Activated naive CD4-positive, alpha-beta T cell treated with anti-CD3 and anti-CD28 coated beads for 36 hours (primary cell): ENCODE measurements around the gene RANBP3. TPM values are rescaled to one million over a fixed set of nuclear protein-coding genes. Genes with fewer than 3 reads are reported as not detected.
"Not testable (repeated sequence)": the region's sequence is repeated elsewhere in the genome, so short reads cannot be mapped to it uniquely, and the experiment has no call there.

ENCODE experiments used
- CTCF ChIA-PET: fragments of 350-600 bp; sonication (Branson Sonifier 250); formaldehyde crosslinking; loops from one replicate; lab custom pipeline; 2021; ENCODE audit warnings: antibody characterized with exemption; lab: Charles Lee
- DNase-seq: peaks from one replicate; pipeline ENCODE4 v3.0.0-alpha.2; 2020
- H3K27ac Mint-ChIP-seq: one replicate; pipeline ENCODE4 v1.8.0; 2021; ENCODE audit warnings: mild to moderate bottlenecking, mixed read lengths
- H3K27me3 Mint-ChIP-seq: one replicate; pipeline ENCODE4 v1.8.0; 2021; ENCODE audit warnings: low read depth, mixed read lengths
- H3K36me3 Mint-ChIP-seq: one replicate; pipeline ENCODE4 v1.8.0; 2021; ENCODE audit warnings: low read depth, mixed read lengths
- H3K4me1 Mint-ChIP-seq: one replicate; pipeline ENCODE4 v1.8.0; 2021; ENCODE audit warnings: low read depth, mixed read lengths
- H3K4me3 Mint-ChIP-seq: one replicate; pipeline ENCODE4 v1.8.0; 2021; ENCODE audit warnings: mild to moderate bottlenecking, moderate library complexity, mixed read lengths
- H3K9me3 Mint-ChIP-seq: one replicate; pipeline ENCODE4 v1.8.0; 2021; ENCODE audit warnings: mixed read lengths
- intact Hi-C: fragments of 100-400 bp; cut with micrococcal nuclease; formaldehyde crosslinking; loops from one replicate; pipeline ENCODE4 v1.15.1; 2023
- total RNA-seq, 2 experiments: library from RNA; stranded (reverse); gene quantifications; one replicate each; pipeline ENCODE4 v1.2.3, GENCODE V29; 2021

RANBP3 gene
- total RNA-seq, 2 experiments from 2014 or later, result 77.9 to 80.5 TPM

DNA sequence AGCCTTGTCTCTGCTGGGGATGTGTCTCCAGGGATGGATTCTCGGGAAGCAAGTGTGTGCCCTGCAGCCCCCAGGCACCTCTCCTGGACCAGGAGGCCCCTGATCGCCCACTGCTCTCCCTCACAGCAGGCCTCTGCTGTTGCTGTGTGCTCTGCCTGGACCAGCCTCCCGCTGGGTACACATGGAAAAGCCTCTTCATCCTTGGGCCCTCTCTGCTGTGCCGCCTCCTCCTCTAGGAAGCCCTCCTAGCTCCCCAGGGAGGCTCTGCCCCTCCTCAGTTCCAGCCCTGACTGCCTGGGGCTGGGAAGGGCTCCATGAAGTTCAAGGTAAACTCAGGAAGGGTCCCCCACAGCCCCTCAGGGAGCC, 86.4 kb downstream of the RANBP3 start:
- DNase-seq, result no peak
- CTCF ChIA-PET, result interaction anchor here (0.6 to 4.4 kb wide), 3 partner anchors 22 to 87 kb away, joined by 3 to 28 read pairs (median 3); no protein-coding TSS in a partner anchor
- Mint-ChIP-seq H3K4me1 (no peaks in the 10 kb centered on the region), H3K27me3 (peaks cover 6% of the 10 kb centered on the region), H3K4me3 (no peak overlapping the region), H3K36me3 (no peaks in the 10 kb centered on the region), H3K9me3 (no peaks in the 10 kb centered on the region), H3K27ac (no peak overlapping the region)
- intact Hi-C loops, result no loop called here

GRCh38 chr19:5890099-5890498, 87.8 kb downstream of the RANBP3 start:
- Mint-ChIP-seq H3K27ac (no peak overlapping the region), H3K4me1 (no peaks in the 10 kb centered on the region), H3K9me3 (no peaks in the 10 kb centered on the region), H3K4me3 (no peak overlapping the region), H3K36me3 (no peaks in the 10 kb centered on the region), H3K27me3 (peaks cover 9% of the 10 kb centered on the region)
- intact Hi-C loops, result no loop called here
- DNase-seq, result no peak
- CTCF ChIA-PET, result interaction anchor here (4.4 kb wide), 1 partner anchor 86 kb away, joined by 28 read pairs; no protein-coding TSS in a partner anchor

DNA sequence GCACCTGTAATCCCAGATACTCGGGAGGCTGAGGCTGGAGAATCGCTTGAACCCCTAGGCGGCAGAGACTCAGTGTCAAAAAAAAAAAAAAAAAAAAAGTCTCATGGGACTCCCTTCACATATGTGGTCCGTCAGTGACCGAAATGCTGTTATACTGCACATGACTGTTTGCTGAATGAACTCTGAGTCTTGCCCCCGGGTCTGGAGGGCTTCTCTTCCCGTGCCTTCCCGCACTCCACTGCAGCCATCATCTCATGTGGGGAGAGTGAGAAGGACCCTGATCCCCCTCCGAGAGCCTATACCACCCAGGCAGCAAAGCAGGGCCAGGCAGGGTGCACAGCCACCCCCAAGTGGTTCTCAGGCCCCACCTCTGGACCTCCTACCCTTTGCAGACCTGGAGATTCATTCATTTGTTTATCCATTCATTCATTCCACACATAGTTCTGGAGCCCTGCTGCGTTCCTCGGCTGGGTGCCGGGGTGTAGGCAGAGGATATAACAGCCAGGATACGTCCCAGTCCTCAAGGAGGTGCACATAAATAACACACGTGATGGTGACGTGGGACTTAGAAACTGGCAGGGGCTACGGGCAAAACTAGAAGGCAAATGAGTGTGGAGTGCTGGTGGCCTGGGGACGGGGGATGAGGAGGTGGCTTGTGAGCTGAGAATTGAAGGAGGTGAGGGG, 88.5 kb downstream of the RANBP3 start:
- no peaks in the 10 kb centered on the region for H3K4me1 Mint-ChIP-seq
- H3K4me3 Mint-ChIP-seq, result no peak overlapping the region
- H3K36me3 Mint-ChIP-seq, result no peaks in the 10 kb centered on the region
- no peak overlapping the region for H3K27ac Mint-ChIP-seq
- intact Hi-C loops, result no loop called here
- peaks cover 9% of the 10 kb centered on the region for H3K27me3 Mint-ChIP-seq
- CTCF ChIA-PET, result interaction anchor here (4.4 kb wide), 1 partner anchor 85 kb away, joined by 28 read pairs; no protein-coding TSS in a partner anchor
- no peak for DNase-seq
- H3K9me3 Mint-ChIP-seq, result no peaks in the 10 kb centered on the region

GRCh38 chr19:5884065-5884811, 93.7 kb downstream of the RANBP3 start:
- CTCF ChIA-PET, result interaction anchor here (0.6 to 1.3 kb wide), 3 partner anchors 16 to 81 kb away, joined by 3 to 9 read pairs (median 3); no protein-coding TSS in a partner anchor
- peaks cover 10% of the 10 kb centered on the region for H3K27me3 Mint-ChIP-seq
- H3K4me3 Mint-ChIP-seq, H3K9me3 Mint-ChIP-seq, intact Hi-C loops, H3K36me3 Mint-ChIP-seq, H3K4me1 Mint-ChIP-seq, H3K27ac Mint-ChIP-seq, DNase-seq: not testable (repeated sequence)

DNA sequence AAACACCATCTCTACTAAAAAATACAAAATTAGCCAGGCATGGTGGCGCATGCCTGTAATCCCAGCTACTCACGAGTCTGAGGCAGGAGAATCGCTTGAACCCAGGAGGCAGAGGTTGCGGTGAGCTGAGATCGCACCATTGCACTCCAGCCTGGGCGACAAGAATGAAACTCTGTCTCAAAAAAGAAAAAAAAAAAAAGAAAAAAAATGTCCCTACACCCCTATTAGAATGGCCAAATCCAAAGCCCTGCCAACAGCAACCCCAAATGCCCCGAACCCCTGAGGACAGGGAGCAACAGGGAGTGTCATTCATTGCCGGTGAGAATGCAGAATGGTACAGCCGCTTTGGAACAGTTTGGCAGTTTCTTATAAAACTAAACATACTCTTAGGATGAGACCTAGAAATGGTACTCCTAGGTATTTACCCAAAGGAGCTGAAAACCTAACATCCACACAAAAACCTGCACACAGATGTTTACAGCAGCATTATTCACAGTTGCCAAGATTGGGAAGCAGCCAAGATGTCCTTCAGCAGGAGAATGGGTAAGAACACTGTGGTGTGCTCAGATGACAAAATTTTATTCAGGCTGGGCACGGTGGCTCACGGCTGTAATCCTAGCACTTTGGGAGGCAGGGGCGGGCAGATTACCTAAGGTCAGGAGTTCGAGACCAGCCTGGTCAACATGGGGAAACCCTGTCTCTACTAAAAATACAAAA, 94.6 kb downstream of the RANBP3 start:
- H3K27ac Mint-ChIP-seq, H3K4me1 Mint-ChIP-seq, H3K36me3 Mint-ChIP-seq, intact Hi-C loops, DNase-seq, H3K27me3 Mint-ChIP-seq, H3K9me3 Mint-ChIP-seq, H3K4me3 Mint-ChIP-seq: not testable (repeated sequence)
- CTCF ChIA-PET, result interaction anchor here (0.6 kb wide), 1 partner anchor 27 kb away, joined by 3 read pairs; no protein-coding TSS in a partner anchor

- CTCF ChIA-PET, result no interaction called here
- intact Hi-C loops, result no loop called here
- H3K4me1 Mint-ChIP-seq, result no peaks in the 10 kb centered on the region
- H3K36me3 Mint-ChIP-seq, result no peaks in the 10 kb centered on the region
- no peaks in the 10 kb centered on the region for H3K9me3 Mint-ChIP-seq
- H3K4me3 Mint-ChIP-seq, result no peak overlapping the region
- no peak for DNase-seq
- peaks cover 10% of the 10 kb centered on the region for H3K27me3 Mint-ChIP-seq
- no peak overlapping the region for H3K27ac Mint-ChIP-seq
These were observed 95.4 kb downstream of the RANBP3 start for GRCh38 chr19:5882421-5882968.

DNA sequence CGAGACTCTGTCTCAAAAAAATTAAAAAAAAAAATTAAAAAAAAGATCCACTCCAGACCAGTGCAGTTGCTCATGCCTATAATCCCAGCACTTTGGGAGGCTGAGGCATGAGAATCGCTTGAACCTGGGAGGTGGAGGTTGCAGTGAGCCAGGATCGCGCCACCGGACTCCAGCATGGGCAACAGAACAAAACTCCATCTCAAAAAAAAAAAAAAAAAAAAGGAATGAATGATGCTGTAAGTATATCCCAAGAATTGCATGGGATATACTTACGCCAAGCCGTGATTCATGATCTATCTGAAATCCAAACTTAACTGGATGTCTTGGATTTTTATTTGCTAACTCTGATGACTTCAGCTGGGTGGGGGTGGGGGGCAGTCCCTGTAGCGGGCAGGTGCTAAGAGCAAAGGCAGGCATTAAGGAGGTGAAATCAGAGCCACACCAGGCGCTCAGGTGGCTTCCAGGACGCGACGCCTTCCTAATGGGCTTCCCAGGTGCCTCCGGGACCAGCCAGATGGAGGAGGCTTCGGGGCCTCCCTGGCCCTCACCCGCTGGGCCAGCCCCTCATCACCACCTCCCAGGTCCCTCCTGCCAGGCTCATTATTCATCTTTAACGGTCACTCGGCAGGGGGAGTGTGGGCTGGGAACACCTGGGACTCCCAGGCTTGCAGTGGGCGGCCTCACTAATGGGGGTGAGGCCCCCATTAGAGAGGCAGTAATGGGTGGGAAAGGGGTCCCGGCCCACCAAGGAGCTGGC, 96.2 kb downstream of the RANBP3 start:
- intact Hi-C loops, result no loop called here
- no peaks in the 10 kb centered on the region for H3K4me1 Mint-ChIP-seq
- no peaks in the 10 kb centered on the region for H3K36me3 Mint-ChIP-seq
- DNase-seq, result no peak
- H3K9me3 Mint-ChIP-seq, result no peaks in the 10 kb centered on the region
- CTCF ChIA-PET, result no interaction called here
- H3K4me3 Mint-ChIP-seq, result no peak overlapping the region
- H3K27ac Mint-ChIP-seq, result no peak overlapping the region
- peaks cover 12% of the 10 kb centered on the region for H3K27me3 Mint-ChIP-seq

- intact Hi-C loops, result no loop called here
- Mint-ChIP-seq H3K4me1 (no peaks in the 10 kb centered on the region), H3K36me3 (no peaks in the 10 kb centered on the region), H3K27me3 (peaks cover 14% of the 10 kb centered on the region), H3K27ac (no peak overlapping the region), H3K9me3 (no peaks in the 10 kb centered on the region), H3K4me3 (no peak overlapping the region)
- CTCF ChIA-PET, result no interaction called here
- no peak for DNase-seq
These were observed 97.3 kb downstream of the RANBP3 start for GRCh38 chr19:5880604-5881078.

- H3K4me1 Mint-ChIP-seq, result no peaks in the 10 kb centered on the region
- no peak overlapping the region for H3K4me3 Mint-ChIP-seq
- no peak overlapping the region for H3K27ac Mint-ChIP-seq
- peaks cover 12% of the 10 kb centered on the region for H3K27me3 Mint-ChIP-seq
- CTCF ChIA-PET, result no interaction called here
- DNase-seq, result no peak
- intact Hi-C loops, result no loop called here
- H3K9me3 Mint-ChIP-seq, result no peaks in the 10 kb centered on the region
- H3K36me3 Mint-ChIP-seq, result no peaks in the 10 kb centered on the region
These were observed 97.7 kb downstream of the RANBP3 start for GRCh38 chr19:5880196-5880595.

GRCh38 chr19:5877882-5878281, 100.1 kb downstream of the RANBP3 start:
- CTCF ChIA-PET, result interaction anchor here (1.1 to 1.2 kb wide), 2 partner anchors 74 to 145 kb away, joined by 3 to 5 read pairs; no protein-coding TSS in a partner anchor
- H3K4me1 Mint-ChIP-seq, result no peaks in the 10 kb centered on the region
- no peak overlapping the region for H3K4me3 Mint-ChIP-seq
- no peaks in the 10 kb centered on the region for H3K36me3 Mint-ChIP-seq
- intact Hi-C loops, result no loop called here
- H3K9me3 Mint-ChIP-seq, result no peaks in the 10 kb centered on the region
- DNase-seq, result no peak
- peaks cover 14% of the 10 kb centered on the region for H3K27me3 Mint-ChIP-seq
- no peak overlapping the region for H3K27ac Mint-ChIP-seq

GRCh38 chr19:5877427-5877826, 100.5 kb downstream of the RANBP3 start:
- Mint-ChIP-seq H3K4me3 (no peak overlapping the region), H3K4me1 (no peaks in the 10 kb centered on the region), H3K9me3 (no peaks in the 10 kb centered on the region), H3K27ac (no peak overlapping the region), H3K27me3 (peaks cover 12% of the 10 kb centered on the region), H3K36me3 (no peaks in the 10 kb centered on the region)
- CTCF ChIA-PET, result interaction anchor here (1.2 kb wide), 1 partner anchor 73 kb away, joined by 5 read pairs; no protein-coding TSS in a partner anchor
- DNase-seq, result no peak
- intact Hi-C loops, result no loop called here
